PC-9 (cell line): Measurements from ENCODE around the gene TIGAR.

Source experiments
- EZH2 ChIP-seq: fragments of 200-600 bp; sonication (generic); IDR thresholded peaks from 2 replicates; pipeline ENCODE4 v1.8.0; 2017; ENCODE audit warnings: antibody characterized with exemption, low read depth
- TF ChIP-seq, protein P1 (sequence below): fragments of 200-600 bp; sonication (generic); conservative IDR thresholded peaks from 2 replicates; pipeline ENCODE4 v1.6.1; 2017; ENCODE audit warnings: mixed run types, antibody characterized with exemption, mild to moderate bottlenecking, moderate library complexity

DNA sequence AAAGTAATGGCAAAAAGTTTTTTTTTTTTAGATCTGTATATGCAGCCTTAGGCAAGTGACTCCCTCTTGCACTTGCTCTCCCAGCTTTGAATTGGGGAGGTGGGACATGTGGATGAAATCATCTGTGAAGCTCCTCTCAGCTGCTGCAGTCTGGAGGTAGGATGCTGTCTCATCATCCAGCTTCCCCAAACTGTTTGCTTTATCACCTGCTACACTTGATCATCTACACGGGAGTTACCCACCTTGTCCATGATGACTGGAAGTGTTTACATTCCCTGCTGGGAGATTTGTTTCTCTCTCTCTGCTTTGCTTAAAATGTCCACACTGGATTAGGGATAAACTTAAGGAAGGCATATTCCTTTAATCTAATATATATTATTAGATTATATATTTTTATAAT is 67.0 kb downstream of the TIGAR start:
- TF ChIP-seq, protein P1, sequence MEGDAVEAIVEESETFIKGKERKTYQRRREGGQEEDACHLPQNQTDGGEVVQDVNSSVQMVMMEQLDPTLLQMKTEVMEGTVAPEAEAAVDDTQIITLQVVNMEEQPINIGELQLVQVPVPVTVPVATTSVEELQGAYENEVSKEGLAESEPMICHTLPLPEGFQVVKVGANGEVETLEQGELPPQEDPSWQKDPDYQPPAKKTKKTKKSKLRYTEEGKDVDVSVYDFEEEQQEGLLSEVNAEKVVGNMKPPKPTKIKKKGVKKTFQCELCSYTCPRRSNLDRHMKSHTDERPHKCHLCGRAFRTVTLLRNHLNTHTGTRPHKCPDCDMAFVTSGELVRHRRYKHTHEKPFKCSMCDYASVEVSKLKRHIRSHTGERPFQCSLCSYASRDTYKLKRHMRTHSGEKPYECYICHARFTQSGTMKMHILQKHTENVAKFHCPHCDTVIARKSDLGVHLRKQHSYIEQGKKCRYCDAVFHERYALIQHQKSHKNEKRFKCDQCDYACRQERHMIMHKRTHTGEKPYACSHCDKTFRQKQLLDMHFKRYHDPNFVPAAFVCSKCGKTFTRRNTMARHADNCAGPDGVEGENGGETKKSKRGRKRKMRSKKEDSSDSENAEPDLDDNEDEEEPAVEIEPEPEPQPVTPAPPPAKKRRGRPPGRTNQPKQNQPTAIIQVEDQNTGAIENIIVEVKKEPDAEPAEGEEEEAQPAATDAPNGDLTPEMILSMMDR: no peak
- no peak for TF ChIP-seq EZH2
